Astrocyte of the spinal cord (primary cell): Measurements from ENCODE around the gene INTS6.

Source experiments
- DNase-seq: peaks from one replicate; pipeline ENCODE4 v3.0.0; 2011; ENCODE audit warnings: low read depth, low spot score
- H3K4me3 ChIP-seq: 2 replicates; pipeline ENCODE4 v1.5.1; 2011; ENCODE audit warnings: low read depth, mild to moderate bottlenecking, low read length, moderate library complexity
- CTCF ChIP-seq: IDR thresholded peaks from 2 replicates; pipeline ENCODE4 v1.5.1; 2012; ENCODE audit warnings: low read depth, mild to moderate bottlenecking, low read length, inconsistent platforms
- in situ Hi-C: cut with HindIII; loops from 2 replicates; pipeline ENCODE4 v1.10.0; 2017; ENCODE audit warnings: low sequenced_read_pairs

Gene INTS6

GRCh38 chr13:51331354-51331861 lies 121.4 kb downstream of the INTS6 start:
- no peak for DNase-seq
- no peak for TF ChIP-seq CTCF
- in situ Hi-C loops, result no loop called here
- H3K4me3 ChIP-seq, result no peak overlapping the region

- no peak for TF ChIP-seq CTCF
- no peak overlapping the region for H3K4me3 ChIP-seq
- DNase-seq, result peak; percentile 61
- in situ Hi-C loops, result no loop called here
Measured at GRCh38 chr13:51330791-51331190, 122.0 kb downstream of the INTS6 start.

- H3K4me3 ChIP-seq, result no peak overlapping the region
- no peak for TF ChIP-seq CTCF
- no peak for DNase-seq
- in situ Hi-C loops, result no loop called here
Measured at GRCh38 chr13:51329606-51330005, 123.2 kb downstream of the INTS6 start.

- in situ Hi-C loops, result no loop called here
- H3K4me3 ChIP-seq, result no peak overlapping the region
- no peak for TF ChIP-seq CTCF
- no peak for DNase-seq
Measured at GRCh38 chr13:51328488-51328887, 124.3 kb downstream of the INTS6 start.

GRCh38 chr13:51327961-51328360 lies 124.9 kb downstream of the INTS6 start:
- no peak overlapping the region for H3K4me3 ChIP-seq
- in situ Hi-C loops, result no loop called here
- TF ChIP-seq CTCF, result no peak
- DNase-seq, result no peak

GRCh38 chr13:51326777-51327176 lies 126.1 kb downstream of the INTS6 start:
- TF ChIP-seq CTCF, result no peak
- in situ Hi-C loops, result no loop called here
- H3K4me3 ChIP-seq, result no peak overlapping the region
- DNase-seq, result no peak

- no peak overlapping the region for H3K4me3 ChIP-seq
- DNase-seq, result no peak
- in situ Hi-C loops, result no loop called here
- no peak for TF ChIP-seq CTCF
Measured at GRCh38 chr13:51325837-51326236, 127.0 kb downstream of the INTS6 start.
